Stimulated activated naive CD8-positive, alpha-beta T cell treated with anti-CD3 and anti-CD28 coated beads, Interleukin-15, Interleukin-2, amounts not matched to agents 100 ng/mL and 50 ng/mL, for 24 hours (primary cell): ENCODE data around the gene FGF22.
A peak's percentile ranks its signal among the peaks of the same experiment; 100 is the strongest.

ENCODE experiments used
- H3K27ac Mint-ChIP-seq: one replicate; pipeline ENCODE4 v1.8.0; 2021; ENCODE audit warnings: mild to moderate bottlenecking, mixed read lengths
- H3K27me3 Mint-ChIP-seq: one replicate; pipeline ENCODE4 v1.8.0; 2021; ENCODE audit warnings: mixed read lengths
- H3K36me3 Mint-ChIP-seq: one replicate; pipeline ENCODE4 v1.8.0; 2021; ENCODE audit warnings: low read depth, mixed read lengths
- H3K4me1 Mint-ChIP-seq: one replicate; pipeline ENCODE4 v1.8.0; 2021; ENCODE audit warnings: low read depth, mixed read lengths
- H3K4me3 Mint-ChIP-seq: one replicate; pipeline ENCODE4 v1.8.0; 2021; ENCODE audit warnings: mild to moderate bottlenecking, mixed read lengths
- H3K9me3 Mint-ChIP-seq: one replicate; pipeline ENCODE4 v1.8.0; 2021; ENCODE audit warnings: mixed read lengths

FGF22 gene

DNA sequence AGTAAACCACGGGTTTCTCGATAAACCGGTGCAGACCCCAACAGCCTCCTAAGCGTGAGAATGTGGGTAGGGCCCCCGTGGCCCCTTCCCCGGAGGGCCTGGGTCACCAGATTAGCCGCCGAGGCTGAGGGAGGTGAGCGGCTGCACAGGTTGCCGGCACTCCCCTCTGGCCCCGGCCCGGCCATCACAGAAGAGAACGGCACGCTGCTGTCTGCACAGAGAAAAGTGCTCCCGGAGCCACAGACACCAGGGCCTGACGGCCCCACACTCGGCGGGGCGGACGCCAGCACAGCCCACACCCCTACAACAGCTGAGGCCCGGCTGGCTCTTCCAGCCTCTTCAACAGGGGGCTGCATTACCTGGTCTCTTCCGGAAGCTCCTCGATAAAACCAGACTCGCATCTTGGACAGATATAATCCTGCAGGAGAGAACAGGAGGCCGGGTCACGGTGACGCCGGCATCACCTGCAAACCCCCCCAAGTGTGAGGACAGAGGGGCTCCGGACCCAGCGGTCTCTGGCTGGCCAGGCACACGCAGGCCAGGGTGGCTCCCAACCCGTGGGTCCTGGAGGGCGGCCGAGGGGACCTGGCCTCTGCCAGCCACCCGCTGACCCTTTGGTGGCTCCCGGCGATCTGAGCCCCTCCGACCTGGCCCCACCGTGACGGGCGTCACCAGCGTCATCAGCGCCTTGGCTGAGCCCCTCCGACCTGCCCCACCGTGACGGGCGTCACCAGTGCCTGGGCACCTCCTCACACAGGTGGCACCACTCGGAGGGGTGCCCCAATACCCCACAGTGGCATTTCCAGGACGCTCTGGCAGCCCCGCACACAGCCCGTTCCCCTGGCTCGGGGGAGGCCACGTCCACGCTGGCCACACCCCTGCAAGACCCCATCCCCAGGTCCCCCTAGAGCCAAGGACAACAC lies 13.0 kb downstream of the FGF22 start:
- no peaks in the 10 kb centered on the region for H3K27me3 Mint-ChIP-seq
- H3K4me3 Mint-ChIP-seq = no peak overlapping the region
- H3K27ac Mint-ChIP-seq = no peak overlapping the region
- H3K36me3 Mint-ChIP-seq = peaks cover 31% of the 10 kb centered on the region
- H3K4me1 Mint-ChIP-seq = peaks cover 27% of the 10 kb centered on the region
- H3K9me3 Mint-ChIP-seq = no peaks in the 10 kb centered on the region

- Mint-ChIP-seq H3K27ac (no peak overlapping the region), H3K4me3 (no peak overlapping the region), H3K27me3 (no peaks in the 10 kb centered on the region), H3K36me3 (peaks cover 31% of the 10 kb centered on the region), H3K4me1 (peaks cover 28% of the 10 kb centered on the region), H3K9me3 (no peaks in the 10 kb centered on the region)
These were observed 13.7 kb downstream of the FGF22 start for GRCh38 chr19:653425-653824.

DNA sequence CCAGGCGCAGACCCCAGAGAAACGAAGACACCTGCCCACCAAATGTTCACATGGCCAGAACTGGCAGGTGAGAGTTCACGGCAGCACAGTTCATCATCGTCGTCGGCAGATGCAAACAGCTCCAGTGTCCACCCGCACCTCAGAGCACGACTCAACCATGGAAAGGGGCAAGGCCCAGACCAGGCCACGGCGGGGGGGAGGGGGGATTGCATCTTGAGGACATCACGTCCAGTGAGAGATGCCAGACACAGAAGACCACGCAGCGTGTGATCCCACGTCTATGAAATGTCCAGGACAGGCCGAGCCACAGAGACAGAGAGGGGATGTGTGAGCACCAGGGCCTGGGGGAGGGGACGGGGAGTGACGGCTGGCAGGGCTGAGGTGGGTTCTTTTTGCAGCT lies 16.0 kb downstream of the FGF22 start:
- Mint-ChIP-seq H3K9me3 (no peaks in the 10 kb centered on the region), H3K4me1 (peaks cover 48% of the 10 kb centered on the region), H3K27me3 (no peaks in the 10 kb centered on the region), H3K4me3 (no peak overlapping the region), H3K27ac (peak overlapping the region; percentile 14), H3K36me3 (peaks cover 35% of the 10 kb centered on the region)

DNA sequence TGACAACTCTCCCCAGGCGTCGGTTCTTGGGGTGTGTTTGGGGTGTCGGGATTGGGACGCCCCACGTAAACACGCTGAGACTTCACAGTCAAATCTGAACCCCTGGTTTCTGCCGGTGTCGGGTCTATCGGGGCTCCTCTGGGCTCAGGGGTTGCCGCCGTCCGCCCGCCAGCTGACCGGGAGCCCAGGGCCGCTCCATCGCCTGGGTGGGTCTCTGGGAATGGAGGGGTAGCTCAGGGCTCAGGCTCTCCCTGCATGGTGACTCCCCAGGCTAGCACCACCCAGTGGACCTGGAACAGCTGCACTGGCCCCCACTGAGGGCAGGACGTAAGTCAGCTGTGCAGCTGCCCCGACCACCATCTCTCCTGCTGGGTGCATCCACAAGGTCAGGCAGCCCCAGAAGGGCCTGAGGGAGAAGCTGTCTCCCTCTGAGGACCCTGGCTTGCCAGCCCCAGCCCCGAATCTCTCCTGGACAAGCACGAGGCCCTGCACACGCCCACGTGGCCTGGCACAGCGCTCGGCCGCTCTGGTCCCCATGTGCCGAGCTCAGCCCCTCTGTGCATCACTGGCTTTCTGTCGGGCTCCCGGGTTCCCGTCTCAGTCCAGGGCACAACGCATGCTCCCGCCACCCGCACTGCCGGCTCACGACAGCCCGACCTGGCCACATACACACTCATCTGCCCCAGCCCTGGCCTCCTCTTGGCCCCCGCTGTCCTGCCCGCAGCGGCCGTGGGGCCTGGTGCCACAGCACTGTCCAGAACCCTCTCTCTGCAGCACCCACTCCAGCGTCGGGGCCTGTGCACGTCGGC lies 17.3 kb downstream of the FGF22 start:
- H3K4me1 Mint-ChIP-seq = peaks cover 52% of the 10 kb centered on the region
- no peak overlapping the region for H3K27ac Mint-ChIP-seq
- peaks cover 46% of the 10 kb centered on the region for H3K36me3 Mint-ChIP-seq
- no peaks in the 10 kb centered on the region for H3K9me3 Mint-ChIP-seq
- no peaks in the 10 kb centered on the region for H3K27me3 Mint-ChIP-seq
- H3K4me3 Mint-ChIP-seq = no peak overlapping the region

GRCh38 chr19:657611-658010 lies 17.9 kb downstream of the FGF22 start:
- no peaks in the 10 kb centered on the region for H3K27me3 Mint-ChIP-seq
- no peak overlapping the region for H3K4me3 Mint-ChIP-seq
- peaks cover 47% of the 10 kb centered on the region for H3K36me3 Mint-ChIP-seq
- H3K27ac Mint-ChIP-seq = no peak overlapping the region
- H3K4me1 Mint-ChIP-seq = peaks cover 52% of the 10 kb centered on the region
- H3K9me3 Mint-ChIP-seq = no peaks in the 10 kb centered on the region

- Mint-ChIP-seq H3K27ac (peak overlapping the region; percentile 55), H3K9me3 (no peaks in the 10 kb centered on the region), H3K36me3 (peaks cover 47% of the 10 kb centered on the region), H3K4me1 (peaks cover 52% of the 10 kb centered on the region), H3K27me3 (no peaks in the 10 kb centered on the region), H3K4me3 (no peak overlapping the region)
These were observed 18.6 kb downstream of the FGF22 start for GRCh38 chr19:658059-658839.

GRCh38 chr19:658916-659839 lies 19.5 kb downstream of the FGF22 start:
- Mint-ChIP-seq H3K4me1 (peaks cover 59% of the 10 kb centered on the region), H3K36me3 (peaks cover 38% of the 10 kb centered on the region), H3K9me3 (no peaks in the 10 kb centered on the region), H3K4me3 (peak overlapping the region; percentile 92), H3K27ac (peak overlapping the region; percentile 95), H3K27me3 (no peaks in the 10 kb centered on the region)

DNA sequence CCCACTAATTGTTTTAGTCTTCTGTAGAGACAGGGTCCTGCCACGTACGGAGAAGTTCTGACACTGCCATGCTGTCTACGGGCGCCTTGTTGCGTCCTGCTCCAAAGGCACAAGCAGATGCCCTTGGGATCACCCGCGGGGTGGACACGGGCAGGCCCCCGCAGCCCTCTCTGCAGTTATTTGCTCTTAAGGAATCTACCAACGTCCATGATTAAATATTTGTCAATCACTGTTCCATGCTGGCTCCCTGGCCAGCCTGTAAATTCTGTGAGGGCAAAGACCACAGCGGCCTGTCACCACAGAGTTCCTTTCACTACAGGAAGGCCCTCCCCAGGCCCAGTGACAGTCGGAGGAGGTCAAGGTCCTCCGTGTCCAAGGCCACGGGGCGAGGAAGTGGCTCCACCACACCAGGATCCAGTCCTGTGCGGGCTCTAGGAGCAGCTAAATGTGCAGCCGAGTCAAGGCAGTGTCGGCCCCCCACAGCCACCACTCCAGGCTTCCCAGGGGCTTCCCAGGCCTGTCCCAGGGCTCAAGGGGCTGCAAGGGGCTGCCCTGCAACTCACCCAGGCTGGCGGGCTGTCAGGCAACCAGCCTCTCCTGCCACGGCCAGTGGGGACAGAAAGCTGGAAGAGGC lies 21.2 kb downstream of the FGF22 start:
- H3K36me3 Mint-ChIP-seq = peaks cover 26% of the 10 kb centered on the region
- H3K27ac Mint-ChIP-seq = peak overlapping the region; percentile 95
- H3K27me3 Mint-ChIP-seq = no peaks in the 10 kb centered on the region
- peak overlapping the region; percentile 92 for H3K4me3 Mint-ChIP-seq
- H3K4me1 Mint-ChIP-seq = peaks cover 54% of the 10 kb centered on the region
- no peaks in the 10 kb centered on the region for H3K9me3 Mint-ChIP-seq

GRCh38 chr19:661427-662196 lies 21.9 kb downstream of the FGF22 start:
- peaks cover 22% of the 10 kb centered on the region for H3K36me3 Mint-ChIP-seq
- no peaks in the 10 kb centered on the region for H3K27me3 Mint-ChIP-seq
- peaks cover 47% of the 10 kb centered on the region for H3K4me1 Mint-ChIP-seq
- peak overlapping the region; percentile 95 for H3K27ac Mint-ChIP-seq
- H3K9me3 Mint-ChIP-seq = no peaks in the 10 kb centered on the region
- peak overlapping the region; percentile 92 for H3K4me3 Mint-ChIP-seq

- Mint-ChIP-seq H3K27me3 (no peaks in the 10 kb centered on the region), H3K36me3 (peaks cover 22% of the 10 kb centered on the region), H3K9me3 (no peaks in the 10 kb centered on the region), H3K27ac (peak overlapping the region; percentile 95), H3K4me1 (peaks cover 42% of the 10 kb centered on the region), H3K4me3 (peak overlapping the region; percentile 92)
These were observed 22.7 kb downstream of the FGF22 start for GRCh38 chr19:662207-662961.

DNA sequence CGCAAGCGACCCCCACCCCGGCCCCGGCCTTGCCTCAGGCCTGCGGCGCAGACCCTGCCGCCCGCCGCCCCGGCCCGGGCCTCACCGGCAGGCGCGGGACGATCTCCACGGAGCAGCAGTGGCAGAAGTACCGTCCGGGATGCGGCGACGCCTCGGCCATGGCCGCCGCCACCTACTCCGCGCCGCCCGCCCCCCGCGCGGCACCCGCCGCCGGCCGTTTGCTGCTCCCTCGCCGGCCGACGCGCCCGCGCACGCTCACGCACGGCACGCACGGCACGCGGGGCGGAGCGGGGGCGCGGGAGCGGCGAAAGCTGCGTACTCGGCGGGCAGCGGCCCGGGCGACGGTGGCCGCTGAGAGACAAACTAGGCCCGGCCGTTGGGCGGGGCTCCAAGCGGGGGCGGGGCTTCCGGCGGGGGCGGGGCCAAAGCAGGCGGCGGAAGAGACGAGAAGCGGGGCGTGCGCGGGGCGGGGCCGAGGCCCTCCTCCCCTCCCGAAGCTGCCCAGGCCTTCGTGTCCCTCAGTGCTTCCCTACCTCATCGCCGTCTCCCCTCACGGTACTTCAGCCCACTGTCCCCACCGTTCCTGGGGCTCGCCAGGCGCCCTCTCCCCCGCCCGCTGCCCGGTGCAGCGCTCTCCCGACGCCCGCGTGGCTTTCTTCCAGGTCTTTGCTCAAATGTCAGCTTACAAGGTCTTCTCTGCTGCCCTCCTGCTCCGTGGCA lies 23.4 kb downstream of the FGF22 start, which contains the start of gene RNF126:
Gene RNF126, minus strand, starts transcription at position 253 of the 720 bp plus-strand sequence. Its CDS starts 93 bp downstream, at position 160.
- H3K4me1 Mint-ChIP-seq = peaks cover 40% of the 10 kb centered on the region
- H3K4me3 Mint-ChIP-seq = peak within 1 kb of the TSS; percentile 92
- H3K9me3 Mint-ChIP-seq = no peaks in the 10 kb centered on the region
- H3K27ac Mint-ChIP-seq = peak within 1 kb of the TSS; percentile 95
- peaks cover 22% of the 10 kb centered on the region for H3K36me3 Mint-ChIP-seq
- H3K27me3 Mint-ChIP-seq = no peaks in the 10 kb centered on the region

- peaks cover 4% of the 10 kb centered on the region for H3K27me3 Mint-ChIP-seq
- peak overlapping the region; percentile 74 for H3K27ac Mint-ChIP-seq
- H3K4me3 Mint-ChIP-seq = peak overlapping the region; percentile 82
- no peaks in the 10 kb centered on the region for H3K9me3 Mint-ChIP-seq
- peaks cover 36% of the 10 kb centered on the region for H3K4me1 Mint-ChIP-seq
- peaks cover 22% of the 10 kb centered on the region for H3K36me3 Mint-ChIP-seq
These were observed 24.0 kb downstream of the FGF22 start for GRCh38 chr19:663682-664117.
